HG03442 (cell line): ENCODE results near the gene CYP24A1.
"Not testable (repeated sequence)": the region's sequence is repeated elsewhere in the genome, so short reads cannot be mapped to it uniquely, and the experiment has no call there.

Experiments used
- ATAC-seq: cut with Tn5 transposase; IDR thresholded peaks from one replicate; pipeline ENCODE4 v1.9.1; 2021; ENCODE audit warnings: mild to moderate bottlenecking, moderate library complexity; ENCODE audit not compliant: unreplicated experiment

CYP24A1 gene

GRCh38 chr20:54134445-54135220, 39.2 kb downstream of the CYP24A1 start:
- no peak for ATAC-seq

- ATAC-seq: no peak
These were observed 40.1 kb downstream of the CYP24A1 start for GRCh38 chr20:54133434-54134427.

- no peak for ATAC-seq
These were observed 41.0 kb downstream of the CYP24A1 start for GRCh38 chr20:54132612-54133433.

GRCh38 chr20:54131675-54132611, 41.8 kb downstream of the CYP24A1 start:
- ATAC-seq: no peak

GRCh38 chr20:54131125-54131524, 42.7 kb downstream of the CYP24A1 start:
- not testable (repeated sequence) for ATAC-seq

- ATAC-seq: no peak
These were observed 44.4 kb downstream of the CYP24A1 start for GRCh38 chr20:54129350-54129749.

- ATAC-seq: no peak
These were observed 45.8 kb downstream of the CYP24A1 start for GRCh38 chr20:54127855-54128574.

- ATAC-seq: no peak
These were observed 46.8 kb downstream of the CYP24A1 start for GRCh38 chr20:54126806-54127655.

GRCh38 chr20:54126328-54126727, 47.5 kb downstream of the CYP24A1 start:
- not testable (repeated sequence) for ATAC-seq

GRCh38 chr20:54123587-54124180, 50.1 kb downstream of the CYP24A1 start:
- ATAC-seq: no peak

- ATAC-seq: no peak
These were observed 50.9 kb downstream of the CYP24A1 start for GRCh38 chr20:54122681-54123586.

GRCh38 chr20:54122189-54122588, 51.6 kb downstream of the CYP24A1 start:
- no peak for ATAC-seq

GRCh38 chr20:54119744-54120143, 54.0 kb downstream of the CYP24A1 start:
- ATAC-seq: no peak

GRCh38 chr20:54118220-54119001, 55.4 kb downstream of the CYP24A1 start:
- no peak for ATAC-seq

- ATAC-seq: no peak
These were observed 57.1 kb downstream of the CYP24A1 start for GRCh38 chr20:54116550-54117235.
